Measurements from ENCODE around the gene DRG2.

DRG2 gene

DNA sequence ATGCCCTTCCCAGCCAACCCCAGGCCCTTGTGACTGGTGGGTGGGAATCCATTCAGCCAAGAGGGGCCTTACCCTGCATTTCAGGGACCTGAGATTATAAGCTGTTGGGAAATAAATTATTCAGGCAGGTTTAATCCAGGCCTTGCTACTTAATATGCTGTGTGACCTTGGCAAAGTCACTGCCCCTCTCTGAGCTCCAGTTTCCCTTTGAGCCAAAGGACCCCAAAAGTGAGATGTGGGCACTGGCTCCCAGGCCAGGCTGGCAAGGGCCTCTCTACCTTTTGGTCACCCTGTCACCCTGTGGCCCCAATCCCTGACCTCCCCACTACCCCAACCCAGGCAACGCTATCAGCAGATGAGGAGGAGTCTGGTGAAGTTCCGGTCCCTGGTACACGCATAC lies 54.7 kb downstream of the DRG2 start:
- TF ChIP-seq, protein P1, sequence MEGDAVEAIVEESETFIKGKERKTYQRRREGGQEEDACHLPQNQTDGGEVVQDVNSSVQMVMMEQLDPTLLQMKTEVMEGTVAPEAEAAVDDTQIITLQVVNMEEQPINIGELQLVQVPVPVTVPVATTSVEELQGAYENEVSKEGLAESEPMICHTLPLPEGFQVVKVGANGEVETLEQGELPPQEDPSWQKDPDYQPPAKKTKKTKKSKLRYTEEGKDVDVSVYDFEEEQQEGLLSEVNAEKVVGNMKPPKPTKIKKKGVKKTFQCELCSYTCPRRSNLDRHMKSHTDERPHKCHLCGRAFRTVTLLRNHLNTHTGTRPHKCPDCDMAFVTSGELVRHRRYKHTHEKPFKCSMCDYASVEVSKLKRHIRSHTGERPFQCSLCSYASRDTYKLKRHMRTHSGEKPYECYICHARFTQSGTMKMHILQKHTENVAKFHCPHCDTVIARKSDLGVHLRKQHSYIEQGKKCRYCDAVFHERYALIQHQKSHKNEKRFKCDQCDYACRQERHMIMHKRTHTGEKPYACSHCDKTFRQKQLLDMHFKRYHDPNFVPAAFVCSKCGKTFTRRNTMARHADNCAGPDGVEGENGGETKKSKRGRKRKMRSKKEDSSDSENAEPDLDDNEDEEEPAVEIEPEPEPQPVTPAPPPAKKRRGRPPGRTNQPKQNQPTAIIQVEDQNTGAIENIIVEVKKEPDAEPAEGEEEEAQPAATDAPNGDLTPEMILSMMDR (IDR thresholded peaks at IDR 0.05) = no peak

GRCh38 chr17:18143044-18143936 lies 55.5 kb downstream of the DRG2 start:
- TF ChIP-seq, protein P1 (IDR thresholded peaks at IDR 0.05) = no peak

DNA sequence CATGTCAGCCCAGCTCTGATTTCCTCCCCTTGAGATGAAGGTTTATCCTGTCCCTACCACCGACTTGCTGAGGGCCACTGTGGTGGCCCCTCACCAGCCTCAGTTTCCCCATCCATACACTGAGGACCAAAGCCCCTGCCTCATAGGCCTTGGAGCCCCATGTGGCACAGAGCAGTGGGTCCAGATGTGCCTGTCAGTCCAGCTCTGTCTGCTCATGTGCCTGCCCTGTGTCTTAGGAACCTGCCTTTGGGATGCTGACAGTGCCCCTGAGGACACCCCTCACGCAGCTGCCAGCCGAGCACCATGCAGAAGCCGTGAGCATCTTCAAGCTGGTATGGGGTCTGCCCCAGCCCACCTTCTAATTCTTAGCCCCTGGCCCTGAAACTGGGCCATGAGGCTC lies 56.5 kb downstream of the DRG2 start:
- TF ChIP-seq, protein P1 (IDR thresholded peaks at IDR 0.05) = no peak

GRCh38 chr17:18144855-18145254 lies 57.1 kb downstream of the DRG2 start:
- TF ChIP-seq, protein P1 (IDR thresholded peaks at IDR 0.05) = no peak

DNA sequence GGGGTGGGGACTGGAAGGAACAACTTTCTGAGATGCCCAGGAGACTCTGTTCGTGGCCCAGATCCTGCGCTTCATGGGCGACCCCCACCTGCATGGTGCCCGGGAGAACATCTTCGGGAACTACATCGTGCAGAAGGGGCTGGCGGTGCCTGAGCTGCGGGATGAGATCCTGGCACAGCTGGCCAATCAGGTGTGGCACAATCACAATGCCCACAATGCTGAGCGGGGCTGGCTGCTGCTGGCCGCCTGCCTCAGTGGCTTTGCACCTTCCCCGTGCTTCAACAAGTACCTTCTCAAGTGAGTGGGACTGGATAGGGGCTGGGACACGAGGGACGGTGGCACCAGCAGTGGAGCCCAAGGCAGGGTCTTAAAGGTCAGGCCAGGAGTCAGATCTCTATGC lies 58.1 kb downstream of the DRG2 start:
- TF ChIP-seq, protein P1 (IDR thresholded peaks at IDR 0.05) = no peak

GRCh38 chr17:18146259-18146658 lies 58.5 kb downstream of the DRG2 start:
- TF ChIP-seq, protein P1 (IDR thresholded peaks at IDR 0.05) = no peak

DNA sequence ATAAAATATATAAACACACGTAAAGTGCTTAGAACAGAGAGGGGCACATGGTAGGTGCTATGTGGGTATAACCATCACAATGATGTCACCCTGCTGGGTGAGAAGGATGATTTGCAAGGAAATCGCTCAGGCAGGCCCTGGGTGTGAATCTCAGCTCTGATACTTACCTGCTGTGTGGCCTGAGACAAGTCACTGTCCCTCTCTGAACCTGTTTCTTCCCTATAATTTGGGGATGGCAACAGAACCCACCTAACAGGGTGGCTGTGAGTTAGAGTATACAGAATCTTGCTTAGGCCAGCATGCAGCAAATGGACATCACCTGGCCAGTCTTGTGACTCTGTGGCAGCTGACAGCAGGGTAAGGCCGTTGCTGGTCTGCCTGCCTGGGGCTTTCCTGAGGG lies 59.2 kb downstream of the DRG2 start:
- TF ChIP-seq, protein P1 (IDR thresholded peaks at IDR 0.05) = no peak
